SU-DHL-6 (cell line): ENCODE data around the gene OXA1L.

ENCODE experiments used
- H2AFZ ChIP-seq: fragments of 200-600 bp; sonication (generic); 2 replicates; pipeline ENCODE4 v1.6.1; 2014; ENCODE audit warnings: low read depth, mild to moderate bottlenecking, moderate library complexity, mixed read lengths, antibody characterized with exemption, low read length; ENCODE audit not compliant: severe bottlenecking
- H3F3A ChIP-seq: fragments of 200-600 bp; shearing (Covaris generic); 2 replicates; pipeline ENCODE4 v1.6.0; 2016; ENCODE audit warnings: antibody characterized with exemption, mild to moderate bottlenecking; ENCODE audit not compliant: insufficient read depth
- H3K27ac ChIP-seq: fragments of 200-600 bp; sonication (generic); 2 replicates; pipeline ENCODE4 v1.5.1; 2016; ENCODE audit warnings: low read depth, mild to moderate bottlenecking, low read length, moderate library complexity, mixed read lengths
- H3K27me3 ChIP-seq: fragments of 200-600 bp; sonication (generic), shearing (Covaris generic); 2 replicates; pipeline ENCODE4 v1.6.0; 2014; ENCODE audit warnings: mild to moderate bottlenecking, low read length
- H3K36me3 ChIP-seq: fragments of 200-600 bp; sonication (generic); 2 replicates; pipeline ENCODE4 v1.6.1; 2014; ENCODE audit warnings: mild to moderate bottlenecking, low read length, mixed read lengths
- H3K4me2 ChIP-seq: fragments of 300-600, 200-600 bp; shearing (Covaris generic), sonication (generic); 2 replicates; pipeline ENCODE4 v1.6.0; 2014; ENCODE audit warnings: low read length, low read depth, mild to moderate bottlenecking; ENCODE audit not compliant: poor library complexity, severe bottlenecking
- H3K4me3 ChIP-seq: fragments of 200-600 bp; sonication (generic); 2 replicates; pipeline ENCODE4 v1.5.1; 2014; ENCODE audit warnings: antibody characterized with exemption, low read length, mild to moderate bottlenecking, mixed read lengths; ENCODE audit not compliant: insufficient read depth, poor library complexity, severe bottlenecking
- H3K79me2 ChIP-seq: fragments of 200-600 bp; sonication (generic); 2 replicates; pipeline ENCODE4 v1.6.1; 2014; ENCODE audit warnings: mild to moderate bottlenecking, low read length, moderate library complexity; ENCODE audit not compliant: insufficient read depth
- H3K9ac ChIP-seq: fragments of 200-600 bp; sonication (generic); 2 replicates; pipeline ENCODE4 v1.7.0; 2014; ENCODE audit warnings: mild to moderate bottlenecking, low read length
- H3K9me2 ChIP-seq: fragments of 200-600 bp; sonication (generic); replicated peaks from 2 replicates; pipeline ENCODE4 v1.6.1; 2014; ENCODE audit warnings: low read length; ENCODE audit not compliant: insufficient read depth
- H3K9me3 ChIP-seq: fragments of 200-600 bp; sonication (generic); 2 replicates; pipeline ENCODE4 v1.6.1; 2014; ENCODE audit warnings: low read length, mixed read lengths; ENCODE audit not compliant: insufficient read depth
- H4K20me1 ChIP-seq: fragments of 200-600 bp; sonication (generic); 2 replicates; pipeline ENCODE4 v1.6.1; 2014; ENCODE audit warnings: low read depth, mild to moderate bottlenecking, antibody characterized with exemption, low read length, moderate library complexity, mixed read lengths
- EZH2phosphoT487 ChIP-seq: fragments of 200-600 bp; sonication (generic), shearing (Covaris generic); conservative IDR thresholded peaks from 2 replicates; pipeline ENCODE4 v1.6.1; 2018; ENCODE audit warnings: mild to moderate bottlenecking, antibody characterized with exemption, low read length, moderate library complexity, mixed read lengths
- TF ChIP-seq, protein P1 (sequence below): fragments of 200-600 bp; sonication (generic); IDR thresholded peaks from one replicate; pipeline ENCODE4 v1.5.1; 2017; ENCODE audit warnings: antibody characterized with exemption, mild to moderate bottlenecking, low read length, moderate library complexity; ENCODE audit not compliant: insufficient read depth, poor library complexity, severe bottlenecking

OXA1L gene

DNA sequence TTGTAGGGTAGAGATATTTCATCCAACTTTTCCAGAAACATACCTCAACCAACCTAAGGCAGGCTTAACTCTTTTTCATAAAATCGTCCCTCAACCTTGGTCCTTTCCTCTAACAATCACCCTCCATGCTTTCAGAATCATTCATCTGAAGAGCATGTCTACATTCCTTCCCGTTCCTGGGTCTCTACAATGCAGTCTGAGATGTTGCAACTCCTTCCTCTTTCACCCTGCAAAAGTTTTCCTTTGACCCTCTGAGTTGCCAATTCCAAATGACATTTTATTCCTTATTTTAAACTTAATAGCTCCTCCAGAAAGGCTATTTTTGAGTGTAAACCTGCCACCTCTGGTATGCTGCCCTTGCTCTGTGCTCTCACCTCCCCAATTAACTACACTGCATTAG lies 32.0 kb downstream of the OXA1L start:
- Histone ChIP-seq H4K20me1 (no peaks in the 10 kb centered on the region), H3K9ac (no peak overlapping the region), H3K79me2 (peaks cover 8% of the 10 kb centered on the region; the same call in 1 of the 2 replicates), H3K27me3 (no peaks in the 10 kb centered on the region), H3K9me2 (no peaks in the 10 kb centered on the region), H3K4me2 (no peak overlapping the region), H3K9me3 (no peaks in the 10 kb centered on the region), H2AFZ (no peak overlapping the region), H3K27ac (no peak overlapping the region), H3K36me3 (no peaks in the 10 kb centered on the region), H3F3A (no peaks in the 10 kb centered on the region), H3K4me3 (no peak overlapping the region)
- no peak for TF ChIP-seq EZH2phosphoT487
- TF ChIP-seq, protein P1, sequence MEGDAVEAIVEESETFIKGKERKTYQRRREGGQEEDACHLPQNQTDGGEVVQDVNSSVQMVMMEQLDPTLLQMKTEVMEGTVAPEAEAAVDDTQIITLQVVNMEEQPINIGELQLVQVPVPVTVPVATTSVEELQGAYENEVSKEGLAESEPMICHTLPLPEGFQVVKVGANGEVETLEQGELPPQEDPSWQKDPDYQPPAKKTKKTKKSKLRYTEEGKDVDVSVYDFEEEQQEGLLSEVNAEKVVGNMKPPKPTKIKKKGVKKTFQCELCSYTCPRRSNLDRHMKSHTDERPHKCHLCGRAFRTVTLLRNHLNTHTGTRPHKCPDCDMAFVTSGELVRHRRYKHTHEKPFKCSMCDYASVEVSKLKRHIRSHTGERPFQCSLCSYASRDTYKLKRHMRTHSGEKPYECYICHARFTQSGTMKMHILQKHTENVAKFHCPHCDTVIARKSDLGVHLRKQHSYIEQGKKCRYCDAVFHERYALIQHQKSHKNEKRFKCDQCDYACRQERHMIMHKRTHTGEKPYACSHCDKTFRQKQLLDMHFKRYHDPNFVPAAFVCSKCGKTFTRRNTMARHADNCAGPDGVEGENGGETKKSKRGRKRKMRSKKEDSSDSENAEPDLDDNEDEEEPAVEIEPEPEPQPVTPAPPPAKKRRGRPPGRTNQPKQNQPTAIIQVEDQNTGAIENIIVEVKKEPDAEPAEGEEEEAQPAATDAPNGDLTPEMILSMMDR = no peak

DNA sequence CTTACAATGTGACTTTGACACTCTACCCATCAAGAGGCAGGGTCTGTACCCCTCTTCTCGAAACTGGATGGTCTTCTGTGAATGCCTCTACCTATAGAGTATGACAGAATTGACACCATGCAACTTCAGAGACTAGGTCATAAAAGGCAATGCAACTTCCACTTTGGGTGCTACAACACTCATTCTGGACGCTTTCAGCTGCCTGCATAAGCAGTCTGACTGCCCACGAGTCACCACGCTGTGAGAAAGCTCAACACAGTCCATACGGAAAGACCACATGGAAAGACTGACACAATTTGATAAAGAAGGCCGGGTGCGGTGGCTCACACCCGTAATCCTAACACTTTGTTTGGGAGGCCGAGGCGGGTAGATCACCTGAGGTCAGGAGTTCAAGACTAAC lies 33.9 kb downstream of the OXA1L start:
- H3F3A ChIP-seq = 0 out of 2 replicates have a peak, but pooled peaks cover 4% of the 10 kb centered on the region
- H2AFZ ChIP-seq = no peak overlapping the region
- no peaks in the 10 kb centered on the region for H3K9me2 ChIP-seq
- no peak overlapping the region for H3K9ac ChIP-seq
- no peaks in the 10 kb centered on the region for H3K27me3 ChIP-seq
- H4K20me1 ChIP-seq = no peaks in the 10 kb centered on the region
- no peaks in the 10 kb centered on the region for H3K36me3 ChIP-seq
- H3K4me3 ChIP-seq = no peak overlapping the region
- H3K79me2 ChIP-seq = peaks cover 8% of the 10 kb centered on the region; the same call in 1 of the 2 replicates
- no peak overlapping the region for H3K4me2 ChIP-seq
- H3K9me3 ChIP-seq = no peaks in the 10 kb centered on the region
- H3K27ac ChIP-seq = no peak overlapping the region
- TF ChIP-seq, protein P1 = no peak
- TF ChIP-seq EZH2phosphoT487 = no peak

DNA sequence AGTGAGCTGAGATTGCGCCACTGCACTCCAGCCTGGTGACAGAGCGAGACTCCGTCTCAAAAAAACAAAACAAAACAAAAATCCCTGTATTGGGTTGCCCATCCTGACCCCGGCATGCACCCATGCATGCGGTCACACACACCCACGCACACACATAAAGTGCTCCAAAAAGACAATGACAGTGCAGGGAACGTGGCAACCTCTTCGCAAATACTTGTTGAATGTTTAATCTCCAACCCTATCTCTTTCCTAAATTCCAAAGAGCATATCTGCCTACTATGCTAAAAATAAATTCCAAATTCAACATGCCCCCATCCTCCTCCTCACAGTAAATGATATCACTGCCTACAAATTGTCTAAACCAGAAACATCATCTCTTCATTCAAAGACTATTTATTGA lies 35.2 kb downstream of the OXA1L start:
- Histone ChIP-seq H3K79me2 (peaks cover 8% of the 10 kb centered on the region; the same call in 1 of the 2 replicates), H3K27me3 (no peaks in the 10 kb centered on the region), H3F3A (0 out of 2 replicates have a peak, but pooled peaks cover 4% of the 10 kb centered on the region), H2AFZ (no peak overlapping the region), H3K9me3 (no peaks in the 10 kb centered on the region), H4K20me1 (no peaks in the 10 kb centered on the region), H3K27ac (no peak overlapping the region), H3K4me3 (no peak overlapping the region), H3K4me2 (no peak overlapping the region), H3K36me3 (no peaks in the 10 kb centered on the region), H3K9me2 (no peaks in the 10 kb centered on the region), H3K9ac (no peak overlapping the region)
- TF ChIP-seq, protein P1 = no peak
- TF ChIP-seq EZH2phosphoT487 = no peak
